ENCODE data around the gene ITGA1.

ITGA1 gene

DNA sequence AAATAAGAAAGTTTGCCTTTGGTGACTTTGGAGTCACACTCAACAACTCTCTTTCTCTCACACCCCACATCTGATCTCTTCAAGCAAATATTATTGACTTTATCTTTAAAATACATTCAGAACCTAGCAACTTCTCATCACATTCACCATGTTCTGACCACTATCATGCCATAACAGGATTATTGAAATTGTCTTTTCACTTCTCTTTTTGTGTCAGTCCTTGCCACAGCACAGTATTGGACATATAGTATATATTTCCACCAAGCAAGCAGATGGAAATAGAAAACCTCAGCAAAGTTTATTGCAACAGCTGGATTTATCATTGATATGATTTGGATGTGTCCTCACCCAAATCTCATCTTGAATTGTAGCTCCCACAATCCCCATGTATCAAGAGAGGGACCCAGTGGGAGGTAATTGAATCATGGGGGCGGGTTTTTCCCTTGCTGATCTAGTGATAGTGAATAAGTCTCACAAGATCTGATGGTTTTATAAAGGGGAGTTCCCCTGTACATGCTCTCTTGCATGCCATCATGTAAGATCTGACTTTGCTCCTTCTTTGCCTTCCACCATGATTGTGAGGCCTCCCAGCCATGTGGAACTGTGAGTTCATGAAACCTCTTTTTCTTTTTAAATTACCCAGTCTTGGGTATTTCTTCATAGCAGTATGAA is 26.9 kb upstream of the ITGA1 start:
- no peak for TF ChIP-seq ZNF274 (IDR thresholded peaks at IDR 0.05; ENCODE audit: low read depth, low read length)
- H3K4me3 ChIP-seq (ENCODE audit: low read length) = no peak overlapping the region

DNA sequence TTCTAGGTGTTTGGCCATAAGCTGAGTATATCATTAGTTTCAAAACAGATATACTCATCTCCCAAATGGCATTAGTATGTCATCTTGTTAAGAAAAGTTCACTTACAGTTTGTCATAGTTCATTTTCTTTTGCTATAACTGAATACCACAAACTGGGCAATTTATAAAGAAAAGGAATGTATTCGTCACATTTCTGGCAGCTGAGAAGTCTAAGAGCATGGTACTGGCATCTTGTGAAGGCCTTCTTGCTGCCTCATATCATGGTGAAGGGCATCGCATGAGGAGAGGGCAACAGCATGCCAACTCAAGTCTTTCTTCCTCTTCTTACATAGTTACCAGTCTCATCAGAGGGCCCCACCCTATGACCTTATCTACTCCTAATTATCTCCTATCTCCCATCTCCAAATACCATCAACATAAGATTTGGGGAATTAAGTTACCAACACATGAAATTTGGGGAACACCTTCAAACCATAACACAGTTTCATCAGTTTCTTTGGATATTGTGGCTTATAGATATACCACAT is 20.4 kb upstream of the ITGA1 start:
- H3K4me3 ChIP-seq (ENCODE audit: low read length) = no peak overlapping the region
- TF ChIP-seq ZNF274 (IDR thresholded peaks at IDR 0.05; ENCODE audit: low read depth, low read length) = no peak

DNA sequence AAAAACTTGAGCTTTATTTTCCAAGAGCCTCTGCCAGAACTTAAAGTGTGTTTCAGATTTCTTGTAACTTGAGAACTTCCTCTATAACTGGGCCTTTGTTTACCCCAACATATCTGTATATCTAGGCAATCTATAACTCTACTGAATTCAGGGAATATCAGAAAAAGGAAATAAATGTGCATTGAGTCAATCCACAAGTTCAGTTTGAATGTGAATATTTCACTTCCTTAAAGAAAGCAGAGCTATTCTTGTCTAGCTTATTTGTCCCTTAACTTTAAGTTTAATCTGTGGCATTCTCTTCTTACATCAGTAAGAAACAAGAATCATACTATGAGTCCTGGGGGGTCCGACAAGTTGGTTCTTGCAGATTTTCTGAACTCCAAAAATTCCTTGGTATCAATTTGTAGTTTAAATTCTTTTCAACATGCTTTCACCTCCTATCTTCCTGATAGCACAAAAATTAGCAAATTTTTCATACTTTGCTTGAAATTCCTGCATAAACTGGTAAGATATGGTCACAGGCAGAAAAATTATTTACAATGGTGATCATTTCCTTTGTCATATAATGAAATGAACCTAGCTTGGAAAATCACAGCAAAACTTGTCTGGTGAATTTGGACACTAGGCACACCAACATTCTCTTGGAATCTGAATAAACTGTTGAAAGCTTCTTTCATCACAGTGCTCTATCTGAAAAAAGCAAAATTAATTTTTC is 19.8 kb upstream of the ITGA1 start:
- H3K4me3 ChIP-seq (ENCODE audit: low read length) = no peak overlapping the region
- no peak for TF ChIP-seq ZNF274 (IDR thresholded peaks at IDR 0.05; ENCODE audit: low read depth, low read length)

DNA sequence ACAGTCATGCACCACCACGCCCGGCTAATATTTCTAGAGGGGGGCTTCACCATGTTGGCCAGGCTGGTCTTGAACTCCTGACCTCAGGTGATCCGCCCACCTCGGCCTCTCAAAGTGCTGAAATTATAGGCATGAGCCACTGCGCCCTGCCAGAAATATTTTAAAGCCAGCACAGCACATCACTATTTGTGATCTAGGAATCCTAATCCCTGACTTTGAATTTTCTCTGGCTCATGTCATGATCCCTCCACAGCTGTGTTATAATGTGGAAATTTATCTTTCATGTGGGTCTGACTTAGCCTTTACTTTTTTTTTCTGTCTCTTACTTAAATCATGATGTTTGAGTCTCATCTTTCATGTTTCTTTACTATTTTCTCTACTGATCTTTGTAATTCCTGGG is 18.7 kb upstream of the ITGA1 start:
- TF ChIP-seq ZNF274 (IDR thresholded peaks at IDR 0.05; ENCODE audit: low read depth, low read length) = no peak
- no peak overlapping the region for H3K4me3 ChIP-seq (ENCODE audit: low read length)

DNA sequence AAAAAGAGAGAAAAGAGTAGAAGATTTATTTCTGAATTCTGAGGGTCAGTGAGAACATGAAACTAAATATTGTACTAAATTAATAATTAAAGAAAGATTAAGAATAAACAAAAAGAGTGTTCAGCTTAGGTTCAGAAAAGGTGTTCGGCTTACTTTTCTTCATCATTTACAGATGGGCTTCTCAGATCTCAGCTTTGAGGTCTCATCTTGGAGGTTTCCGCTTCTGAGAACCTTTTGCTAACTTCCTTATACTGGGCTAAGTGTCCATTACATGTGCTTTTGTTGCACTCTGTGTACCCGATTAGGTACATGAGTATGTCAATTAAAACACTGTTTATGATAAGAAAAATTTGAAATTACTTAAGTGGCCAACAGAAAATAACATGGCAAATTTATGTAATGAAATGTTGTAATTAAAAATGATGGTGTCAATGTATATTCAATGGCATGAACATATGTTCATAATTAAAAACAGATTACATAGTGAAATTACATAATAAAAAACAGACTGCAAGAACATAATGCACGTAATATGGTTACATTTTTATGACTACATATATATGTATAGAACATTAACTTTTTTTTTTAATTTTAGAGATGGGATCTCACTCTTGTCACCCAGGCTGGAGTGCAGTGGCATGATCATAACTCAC is 17.3 kb upstream of the ITGA1 start:
- TF ChIP-seq ZNF274 (IDR thresholded peaks at IDR 0.05; ENCODE audit: low read depth, low read length) = no peak

DNA sequence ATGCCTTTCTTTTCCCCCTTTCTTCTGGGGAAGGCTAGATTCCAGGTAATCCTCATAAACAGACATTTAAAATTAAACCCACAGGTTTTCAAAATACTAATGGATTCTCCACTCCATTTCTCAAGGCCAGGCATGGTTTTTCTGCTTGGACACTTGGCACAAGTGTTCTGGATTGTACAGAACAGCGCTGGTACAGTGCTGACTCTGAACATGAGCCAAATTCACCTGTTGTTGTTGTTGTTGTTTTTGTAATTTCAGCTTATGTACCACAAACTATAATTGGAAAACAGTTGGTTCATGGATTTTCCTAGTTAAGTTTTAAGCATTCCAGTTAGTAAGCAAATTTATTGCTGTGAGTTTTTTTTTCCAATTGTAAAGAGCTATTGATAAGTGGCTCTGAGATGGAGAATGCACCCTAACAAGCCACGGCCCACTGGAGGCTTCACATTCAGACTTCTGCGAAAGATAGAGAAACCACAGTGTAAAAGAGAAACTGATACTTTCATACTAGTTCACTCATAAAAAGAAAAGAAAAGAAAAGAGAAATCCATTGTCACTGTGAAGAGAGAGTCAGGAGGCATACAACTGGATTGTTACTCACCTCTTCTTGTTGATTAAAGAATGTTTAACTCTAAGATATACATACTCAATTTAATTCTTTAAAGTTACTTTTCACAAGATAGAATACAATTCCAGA is 16.2 kb upstream of the ITGA1 start:
- TF ChIP-seq ZNF274 (IDR thresholded peaks at IDR 0.05; ENCODE audit: low read depth, low read length) = no peak
- no peak overlapping the region for H3K4me3 ChIP-seq (ENCODE audit: low read length)

More for the DNA sequence above, 17.3 kb upstream of the ITGA1 start:
- no peak overlapping the region for H3K4me3 ChIP-seq (ENCODE audit: low read length)

DNA sequence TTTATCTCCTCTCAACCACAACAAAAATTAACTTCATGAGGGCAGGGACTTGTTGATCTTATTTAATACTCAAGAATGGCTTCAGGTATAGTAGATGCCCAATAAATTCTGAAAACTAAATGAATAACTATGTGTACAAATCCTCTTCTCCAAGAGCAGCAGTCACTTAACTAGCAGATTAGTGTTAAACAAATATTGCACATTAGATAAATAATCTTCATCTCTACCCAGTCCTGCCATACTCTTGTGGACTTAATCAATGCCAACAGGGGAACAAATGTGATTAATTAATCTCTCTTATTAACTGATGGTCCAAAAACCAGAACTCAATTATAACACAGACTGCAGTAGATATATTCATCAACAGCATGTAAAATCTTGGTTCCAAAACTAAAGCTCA is 15.0 kb upstream of the ITGA1 start:
- H3K4me3 ChIP-seq (ENCODE audit: low read length) = no peak overlapping the region
- TF ChIP-seq ZNF274 (IDR thresholded peaks at IDR 0.05; ENCODE audit: low read depth, low read length) = no peak

DNA sequence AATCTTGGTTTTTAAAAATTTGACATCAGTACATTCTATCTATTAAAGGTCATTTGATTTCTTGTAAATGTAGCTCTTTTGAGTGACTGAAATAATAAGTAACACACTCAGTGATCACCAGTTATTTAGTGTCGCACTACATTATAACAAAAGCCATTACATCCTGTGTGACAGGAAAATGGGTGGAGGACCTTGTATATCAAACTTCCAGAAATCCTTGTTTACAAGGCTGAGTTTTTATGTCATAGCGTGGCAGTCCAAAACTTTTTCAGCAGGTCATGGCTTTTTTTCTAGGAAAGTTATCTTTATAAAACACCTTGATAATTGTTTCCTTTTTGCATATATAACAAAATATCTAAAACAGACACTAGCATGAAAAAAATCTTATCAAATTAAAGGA is 14.4 kb upstream of the ITGA1 start:
- no peak for TF ChIP-seq ZNF274 (IDR thresholded peaks at IDR 0.05; ENCODE audit: low read depth, low read length)
- H3K4me3 ChIP-seq (ENCODE audit: low read length) = no peak overlapping the region

DNA sequence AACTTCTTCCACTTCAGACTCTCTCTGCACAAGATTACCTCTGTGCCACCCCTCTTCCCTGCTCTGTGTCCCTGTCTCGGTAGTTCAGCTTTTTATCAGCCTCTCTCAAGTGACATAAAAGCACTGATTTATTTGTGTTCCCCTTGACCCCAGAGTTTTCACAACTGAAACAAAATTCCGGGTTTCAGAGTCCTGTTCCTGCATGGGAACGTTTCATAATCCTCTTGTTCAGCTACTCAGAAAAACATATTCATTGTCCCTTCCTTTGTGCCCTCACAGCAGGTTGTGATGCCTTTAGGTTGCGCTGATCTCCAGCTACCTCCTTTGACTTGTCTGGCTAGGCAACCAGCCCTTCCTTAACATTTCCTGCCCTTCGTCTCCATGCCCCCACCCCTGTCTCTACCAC is 13.7 kb upstream of the ITGA1 start:
- TF ChIP-seq ZNF274 (IDR thresholded peaks at IDR 0.05; ENCODE audit: low read depth, low read length) = no peak

DNA sequence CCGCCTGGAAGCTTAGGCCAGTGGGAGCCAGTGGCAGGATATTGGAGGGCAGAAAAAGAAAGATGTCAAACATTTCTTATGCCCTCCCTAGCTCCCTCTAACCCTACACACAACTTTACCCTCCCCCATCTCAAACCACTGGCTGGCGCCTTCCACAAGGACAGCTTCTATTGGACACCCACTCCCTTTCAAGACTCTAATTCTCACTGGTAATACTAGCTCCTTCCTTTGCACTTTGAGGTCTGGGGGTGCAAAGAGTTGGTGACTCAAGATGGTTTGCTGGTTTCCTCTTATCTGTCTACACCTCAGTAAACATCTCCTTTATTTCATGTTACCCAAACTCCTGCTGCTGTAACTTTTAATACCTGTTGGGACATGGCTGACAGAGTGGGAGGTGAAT is 11.6 kb upstream of the ITGA1 start:
- TF ChIP-seq ZNF274 (IDR thresholded peaks at IDR 0.05; ENCODE audit: low read depth, low read length) = no peak
- no peak overlapping the region for H3K4me3 ChIP-seq (ENCODE audit: low read length)

More for the DNA sequence above, 13.7 kb upstream of the ITGA1 start:
- no peak overlapping the region for H3K4me3 ChIP-seq (ENCODE audit: low read length)

DNA sequence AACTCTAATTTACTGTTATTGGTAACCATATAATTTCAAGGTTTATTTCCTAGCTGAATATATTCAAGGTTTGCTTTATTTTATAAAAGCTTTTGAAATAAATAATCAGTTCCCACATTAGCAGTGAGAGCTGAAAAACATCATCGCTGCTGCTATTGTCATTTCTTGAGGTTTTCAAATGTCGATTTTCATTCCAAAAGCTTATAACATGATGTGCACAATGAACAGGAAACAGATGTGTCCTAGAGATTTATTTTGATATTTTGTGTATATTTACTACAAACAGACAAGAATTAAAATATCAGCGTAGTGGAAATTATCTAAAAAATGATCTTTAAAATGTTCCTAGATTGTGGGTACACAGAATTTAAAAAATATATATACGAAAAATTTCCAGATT is 10.5 kb upstream of the ITGA1 start:
- H3K4me3 ChIP-seq (ENCODE audit: low read length) = no peak overlapping the region
- no peak for TF ChIP-seq ZNF274 (IDR thresholded peaks at IDR 0.05; ENCODE audit: low read depth, low read length)

DNA sequence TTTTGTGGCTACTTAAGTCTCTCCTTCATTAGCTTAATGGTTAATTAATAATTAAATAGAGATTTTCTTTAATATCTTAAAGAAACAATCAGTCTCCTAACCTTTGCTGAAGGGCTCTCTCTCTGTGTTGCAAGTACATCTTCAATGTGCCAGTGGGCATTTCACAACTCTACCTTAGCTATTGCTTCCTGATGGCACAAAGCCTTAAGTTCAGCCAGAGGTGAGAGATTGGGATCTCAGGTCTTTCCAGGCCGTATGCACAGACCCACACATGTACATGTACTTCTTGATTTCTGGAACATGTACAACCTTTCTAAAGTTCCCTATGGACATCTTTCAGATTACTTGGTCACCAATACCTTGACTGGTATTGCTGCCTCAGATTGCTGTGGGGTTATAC is 8.9 kb upstream of the ITGA1 start:
- no peak overlapping the region for H3K4me3 ChIP-seq (ENCODE audit: low read length)
- no peak for TF ChIP-seq ZNF274 (IDR thresholded peaks at IDR 0.05; ENCODE audit: low read depth, low read length)

DNA sequence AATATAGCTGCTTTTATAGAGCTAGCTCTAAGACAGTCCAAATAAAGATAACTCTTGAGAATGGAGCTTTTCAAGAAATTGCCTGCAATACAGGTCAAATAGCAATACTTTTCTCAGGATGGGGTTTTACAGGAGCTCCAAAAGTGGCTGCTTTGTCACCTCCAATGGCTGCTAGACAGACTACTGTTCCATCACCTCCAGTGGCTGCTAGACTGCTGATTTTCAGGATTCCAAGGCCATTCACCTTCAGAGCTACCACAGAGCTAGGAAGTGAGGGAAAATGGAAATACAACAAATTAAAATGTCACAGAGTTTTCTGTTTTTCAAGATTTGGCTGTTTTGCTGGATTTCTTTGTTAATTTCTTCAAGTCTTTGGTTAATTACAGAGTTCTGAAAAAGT is 8.5 kb upstream of the ITGA1 start:
- no peak for TF ChIP-seq ZNF274 (IDR thresholded peaks at IDR 0.05; ENCODE audit: low read depth, low read length)
- no peak overlapping the region for H3K4me3 ChIP-seq (ENCODE audit: low read length)

DNA sequence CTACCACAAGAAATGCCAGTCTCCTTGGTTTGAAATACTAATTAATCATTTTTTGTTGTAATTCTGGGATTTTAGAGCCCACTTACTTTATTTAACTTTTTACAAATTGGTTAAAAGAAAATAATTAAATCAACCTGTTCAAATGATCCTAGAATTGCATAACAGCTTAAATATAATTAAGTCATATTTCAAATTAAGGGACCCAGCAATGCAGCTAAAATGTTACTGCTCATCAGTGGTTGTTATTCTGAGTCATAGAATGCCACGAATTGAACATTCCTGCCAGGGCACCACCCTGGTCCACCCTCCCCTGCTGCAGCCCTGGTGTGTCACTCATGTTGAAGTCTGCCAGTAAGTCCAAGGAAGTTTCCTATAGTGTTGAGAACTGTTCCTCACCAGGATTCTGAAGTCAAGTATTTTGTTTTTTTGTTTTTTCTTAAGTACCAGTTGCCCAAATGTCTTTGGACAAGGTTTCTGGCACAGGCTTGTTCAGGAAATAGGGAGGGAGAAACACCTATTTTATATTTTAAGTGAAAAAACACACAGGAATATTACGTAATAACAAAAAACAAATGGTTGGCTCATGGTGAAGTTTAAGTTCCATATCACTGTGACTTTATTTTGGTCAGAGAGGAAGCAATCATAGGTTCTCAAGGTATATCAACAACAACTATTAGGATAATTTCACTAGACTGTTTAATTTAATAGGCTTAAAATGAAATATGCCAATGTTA is 4.3 kb upstream of the ITGA1 start:
- no peak overlapping the region for H3K4me3 ChIP-seq (ENCODE audit: low read length)
- no peak for TF ChIP-seq ZNF274 (IDR thresholded peaks at IDR 0.05; ENCODE audit: low read depth, low read length)
